ENCODE results near the gene RIC1. TPM values are rescaled to one million over a fixed set of nuclear protein-coding genes. Genes with fewer than 3 reads are reported as not detected.

RIC1 gene
- total RNA-seq, 1 experiment from 2014 or later = 25.5 TPM

- Histone ChIP-seq H4K20me1 (ENCODE audit: insufficient read depth) (no peaks in the 10 kb centered on the region), H3K4me2 (ENCODE audit: low read length) (no peak overlapping the region), H3K36me3 (ENCODE audit: control insufficient read depth in 1 of 2, insufficient read depth in 2 of 2, low read length in 2 of 2) (peaks cover 20 to 24% of the 10 kb centered on the region in 2 experiments; a peak in 3 of 4 replicates), H3K4me1 (ENCODE audit: control insufficient read depth in 1 of 2, insufficient read depth in 2 of 2, low read length in 2 of 2) (no peaks in the 10 kb centered on the region), H3K27me3 (ENCODE audit: insufficient read depth, low read length) (no peaks in the 10 kb centered on the region), H3K9ac (ENCODE audit: low read length) (no peak overlapping the region), H3K9me3 (ENCODE audit: control insufficient read depth in 1 of 2, insufficient read depth in 1 of 2, low read depth in 1 of 2, low read length in 2 of 2) (no peaks in the 10 kb centered on the region), H3K4me3 (replicated peaks in 1 of 2; ENCODE audit: low read depth in 1 of 2, low read length in 2 of 2) (no peak overlapping the region), H3K27ac (ENCODE audit: low read depth, low read length) (no peak overlapping the region), H3K79me2 (ENCODE audit: insufficient read depth, low read length) (no peaks in the 10 kb centered on the region), H3K9me2 (ENCODE audit: insufficient read depth) (no peaks in the 10 kb centered on the region), H2AFZ (ENCODE audit: low read depth, low read length, poor library complexity, severe bottlenecking) (no peak overlapping the region)
- intact Hi-C loops (cut with micrococcal nuclease) = no loop called here
- no peak for TF ChIP-seq POLR2AphosphoS5 (IDR thresholded peaks at IDR 0.05; ENCODE audit: low read depth, low read length)
- ChIA-PET RAD21 (ENCODE audit: low non-redundant PET in 1 of 2, low total read pairs in 2 of 2, uncharacterized antibody in 2 of 2, unreplicated experiment in 2 of 2) (no interaction called here), POLR2A (no interaction called here), CTCF (no interaction called here)
- no peak for DNase-seq (ENCODE audit: low read depth, low spot score)
- no TSS peak for BruUV-seq (replicated peaks)
- no peak for ATAC-seq
Measured at GRCh38 chr9:5743109-5743508, 114.2 kb downstream of the RIC1 start.

DNA sequence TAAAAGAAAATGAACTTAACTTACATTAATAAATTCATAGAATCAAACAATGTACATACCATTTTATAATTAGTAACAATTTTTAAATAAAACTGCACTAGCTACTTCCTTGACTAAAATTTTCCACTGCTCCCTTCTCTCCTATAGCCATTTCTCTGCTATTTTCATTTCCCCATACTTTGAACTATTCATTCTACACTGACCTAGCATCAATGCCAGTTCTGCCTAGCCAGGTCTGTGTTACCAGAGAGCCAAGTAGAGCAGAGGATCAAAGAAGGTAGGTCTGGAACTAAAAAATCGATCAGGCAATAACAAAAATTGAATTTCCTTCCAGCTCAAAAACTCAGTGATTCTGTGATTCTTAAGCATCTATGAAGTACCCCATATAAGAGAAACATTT lies 119.5 kb downstream of the RIC1 start:
- no peak for ATAC-seq
- Histone ChIP-seq H3K79me2 (ENCODE audit: insufficient read depth, low read length) (no peaks in the 10 kb centered on the region), H3K9ac (ENCODE audit: low read length) (no peak overlapping the region), H3K27ac (ENCODE audit: low read depth, low read length) (no peak overlapping the region), H3K4me2 (ENCODE audit: low read length) (no peak overlapping the region), H3K4me3 (replicated peaks in 1 of 2; ENCODE audit: low read depth in 1 of 2, low read length in 2 of 2) (no peak overlapping the region), H3K9me3 (ENCODE audit: control insufficient read depth in 1 of 2, insufficient read depth in 1 of 2, low read depth in 1 of 2, low read length in 2 of 2) (no peaks in the 10 kb centered on the region), H3K36me3 (ENCODE audit: control insufficient read depth in 1 of 2, insufficient read depth in 2 of 2, low read length in 2 of 2) (peaks cover 16 to 29% of the 10 kb centered on the region in 2 experiments; a peak in 3 of 4 replicates), H4K20me1 (ENCODE audit: insufficient read depth) (no peaks in the 10 kb centered on the region), H2AFZ (ENCODE audit: low read depth, low read length, poor library complexity, severe bottlenecking) (no peak overlapping the region), H3K27me3 (ENCODE audit: insufficient read depth, low read length) (no peaks in the 10 kb centered on the region), H3K9me2 (ENCODE audit: insufficient read depth) (no peaks in the 10 kb centered on the region), H3K4me1 (ENCODE audit: control insufficient read depth in 1 of 2, insufficient read depth in 2 of 2, low read length in 2 of 2) (no peaks in the 10 kb centered on the region)
- no peak for DNase-seq (ENCODE audit: low read depth, low spot score)
- no peak for TF ChIP-seq ZNF274 (IDR thresholded peaks at IDR 0.05; ENCODE audit: low read depth, low read length)
- TF ChIP-seq TCF7L2 (IDR thresholded peaks at IDR 0.05; ENCODE audit: borderline replicate concordance, extremely low read depth, insufficient read depth, insufficient read length) = no peak
- TF ChIP-seq EZH2 (IDR thresholded peaks at IDR 0.05) = no peak
- TF ChIP-seq, protein P1, sequence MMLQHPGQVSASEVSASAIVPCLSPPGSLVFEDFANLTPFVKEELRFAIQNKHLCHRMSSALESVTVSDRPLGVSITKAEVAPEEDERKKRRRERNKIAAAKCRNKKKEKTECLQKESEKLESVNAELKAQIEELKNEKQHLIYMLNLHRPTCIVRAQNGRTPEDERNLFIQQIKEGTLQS (IDR thresholded peaks at IDR 0.05) = no peak
- TF ChIP-seq SP1 (IDR thresholded peaks at IDR 0.05; ENCODE audit: low read depth) = no peak
- TF ChIP-seq, protein P2, sequence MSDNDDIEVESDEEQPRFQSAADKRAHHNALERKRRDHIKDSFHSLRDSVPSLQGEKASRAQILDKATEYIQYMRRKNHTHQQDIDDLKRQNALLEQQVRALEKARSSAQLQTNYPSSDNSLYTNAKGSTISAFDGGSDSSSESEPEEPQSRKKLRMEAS (IDR thresholded peaks at IDR 0.05) = no peak
- TF ChIP-seq FOSL1 (IDR thresholded peaks at IDR 0.05; ENCODE audit: low read depth) = no peak
- TF ChIP-seq JUND (IDR thresholded peaks at IDR 0.05) = no peak
- no peak for TF ChIP-seq SRF (IDR thresholded peaks at IDR 0.05; ENCODE audit: low read depth)
- intact Hi-C loops (cut with micrococcal nuclease) = no loop called here
- CTCF ChIA-PET = interaction anchor here (1.0 kb wide), 1 partner anchor 22 kb away, joined by 3 read pairs; no protein-coding TSS in a partner anchor
- RAD21 ChIA-PET (ENCODE audit: low non-redundant PET in 1 of 2, low total read pairs in 2 of 2, uncharacterized antibody in 2 of 2, unreplicated experiment in 2 of 2) = no interaction called here
- POLR2A ChIA-PET = no interaction called here
- no TSS peak for BruUV-seq (replicated peaks)

Measured in HCT116 (cell line).